ENCODE measurements around the gene NR2F6. TPM values are rescaled to one million over a fixed set of nuclear protein-coding genes. Genes with fewer than 3 reads are reported as not detected.
"Not testable (repeated sequence)": the region's sequence is repeated elsewhere in the genome, so short reads cannot be mapped to it uniquely, and the experiment has no call there.

NR2F6 gene
- polyA plus RNA-seq, 1 experiment = 28.0 TPM

DNA sequence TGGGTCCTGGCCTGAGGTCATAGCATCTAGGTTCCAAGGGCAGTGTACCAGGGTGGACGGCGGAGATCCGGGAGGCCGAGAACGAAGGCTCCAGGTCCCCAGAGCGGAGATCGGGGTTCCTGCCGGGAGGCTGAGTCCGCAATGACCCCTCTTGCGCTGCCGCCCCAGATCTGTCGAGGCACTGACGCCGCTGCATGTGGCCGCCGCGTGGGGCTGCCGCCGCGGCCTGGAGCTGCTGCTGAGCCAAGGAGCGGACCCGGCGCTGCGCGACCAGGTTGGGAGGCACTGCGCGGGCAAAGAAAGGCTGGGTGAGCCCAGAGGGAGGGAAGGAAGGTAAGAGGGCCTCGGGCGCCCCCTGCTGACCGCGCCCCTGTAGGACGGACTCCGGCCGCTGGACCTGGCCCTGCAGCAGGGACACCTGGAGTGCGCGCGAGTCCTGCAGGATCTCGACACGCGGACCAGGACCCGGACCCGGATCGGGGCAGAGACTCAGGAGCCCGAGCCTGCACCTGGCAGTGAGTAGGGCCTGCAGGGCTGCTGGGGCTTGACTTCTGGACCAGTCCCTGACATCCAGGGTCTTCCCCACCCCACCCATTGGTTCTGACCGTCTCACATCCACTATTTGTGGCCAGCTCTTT, 36.9 kb upstream of the NR2F6 start:
- no peak for DNase-seq (ENCODE audit: low read depth)

DNA sequence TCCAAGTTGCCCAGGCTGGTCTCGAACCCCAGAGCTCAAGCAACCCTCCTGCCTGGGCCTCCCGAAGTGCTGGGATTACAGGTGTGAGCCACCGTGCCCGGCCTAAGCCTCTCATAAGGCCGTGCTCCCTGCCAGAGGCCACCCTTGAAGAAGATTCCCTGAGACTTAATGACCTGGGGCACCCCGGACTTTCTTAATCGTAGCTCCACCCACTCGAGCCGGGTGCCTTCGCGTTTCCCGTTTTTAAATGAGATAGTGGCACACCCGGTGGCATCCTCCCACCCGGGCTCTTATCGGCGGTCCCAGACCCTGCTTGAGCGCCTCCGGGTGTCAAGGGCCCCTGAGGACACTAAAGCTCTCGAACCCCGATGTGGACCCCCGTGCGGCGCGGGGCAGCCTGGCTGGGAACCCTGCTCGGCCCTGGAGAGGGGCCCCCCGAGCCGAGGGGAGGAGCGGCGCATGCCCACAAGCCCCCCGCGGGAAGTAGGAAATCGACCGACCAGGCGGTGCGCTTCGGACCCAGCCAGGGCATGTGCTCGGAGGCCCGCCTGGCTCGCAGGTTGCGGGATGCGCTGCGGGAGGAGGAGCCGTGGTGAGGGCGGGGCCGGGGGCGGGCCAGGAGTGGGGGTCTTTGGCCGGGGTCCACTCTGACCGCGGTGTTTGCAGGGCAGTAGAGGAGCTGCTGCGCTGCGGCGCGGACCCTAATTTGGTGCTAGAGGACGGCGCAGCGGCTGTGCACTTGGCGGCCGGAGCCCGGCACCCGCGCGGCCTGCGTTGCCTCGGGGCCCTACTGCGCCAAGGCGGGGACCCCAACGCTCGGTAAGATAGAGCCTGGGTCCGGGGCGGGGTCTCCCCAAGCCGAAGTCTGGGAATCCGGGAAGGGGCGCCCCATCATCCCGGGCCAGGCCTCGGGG, 35.9 kb upstream of the NR2F6 start, which contains the start of gene ANKLE1:
Gene ANKLE1, plus strand, starts transcription at position 511 of the 914 bp plus-strand sequence. Its CDS starts 20 bp downstream, at position 531.
- Histone ChIP-seq H3K4me3 (ENCODE audit: low read depth, low read length) (peak within 1 kb of the TSS; percentile 34), H3K27me3 (ENCODE audit: control insufficient read depth, insufficient read depth, low read length) (no peaks in the 10 kb centered on the region), H3K36me3 (ENCODE audit: control insufficient read depth, insufficient read depth, low read length) (peaks cover 5% of the 10 kb centered on the region)
- CTCF ChIA-PET = interaction anchor here (0.6 to 4.2 kb wide), 16 partner anchors 10 to 218 kb away, joined by 3 to 25 read pairs (median 5); partner anchors contain the start of genes BABAM1, HAUS8, OCEL1 and USE1
- POLR2A ChIA-PET = no interaction called here
- TF ChIP-seq CTCF (IDR thresholded peaks at IDR 0.05; ENCODE audit: insufficient read depth, low read depth, low read length) = no peak
- no peak for DNase-seq (ENCODE audit: low read depth)

More for the DNA sequence above, 36.9 kb upstream of the NR2F6 start:
- POLR2A ChIA-PET = no interaction called here
- CTCF ChIA-PET = interaction anchor here (0.6 to 4.2 kb wide), 20 partner anchors 9 to 219 kb away, joined by 3 to 25 read pairs (median 5); partner anchors contain the start of genes BABAM1, HAUS8, OCEL1 and USE1
- peak; percentile 95 for TF ChIP-seq CTCF (IDR thresholded peaks at IDR 0.05; ENCODE audit: insufficient read depth, low read depth, low read length)
- no peaks in the 10 kb centered on the region for H3K36me3 ChIP-seq (ENCODE audit: control insufficient read depth, insufficient read depth, low read length)
- H3K27me3 ChIP-seq (ENCODE audit: control insufficient read depth, insufficient read depth, low read length) = no peaks in the 10 kb centered on the region
- peak overlapping the region; percentile 28 for H3K4me3 ChIP-seq (ENCODE audit: low read depth, low read length)

DNA sequence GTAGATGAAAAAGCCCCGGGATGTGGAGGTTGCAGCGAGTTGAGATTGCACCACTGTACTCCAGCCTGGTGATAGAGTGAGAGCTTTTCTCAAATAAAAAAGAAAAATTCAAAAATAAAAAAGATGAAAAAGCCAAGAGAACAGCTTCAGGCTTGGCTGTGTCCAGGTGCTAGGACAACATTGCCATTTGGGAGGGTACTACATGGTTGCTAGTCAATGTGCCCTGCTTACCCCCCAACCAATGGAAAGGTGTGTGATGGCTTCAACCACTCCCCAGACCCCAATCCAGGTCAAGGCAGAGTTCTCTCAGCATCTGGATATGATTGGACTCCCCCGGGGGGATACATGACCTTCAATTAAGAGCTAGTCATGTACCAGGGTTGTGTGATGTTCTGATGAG, 33.7 kb upstream of the NR2F6 start:
- ChIA-PET POLR2A (no interaction called here), CTCF (interaction anchor here (0.6 to 1.3 kb wide), 2 partner anchors 24 to 551 kb away, joined by 3 read pairs; partner anchors contain the start of gene ABHD8)
- Histone ChIP-seq H3K4me3 (ENCODE audit: low read depth, low read length) (no peak overlapping the region), H3K36me3 (ENCODE audit: control insufficient read depth, insufficient read depth, low read length) (peaks cover 11% of the 10 kb centered on the region), H3K27me3 (ENCODE audit: control insufficient read depth, insufficient read depth, low read length) (no peaks in the 10 kb centered on the region)
- DNase-seq (ENCODE audit: low read depth) = no peak
- TF ChIP-seq CTCF (IDR thresholded peaks at IDR 0.05; ENCODE audit: insufficient read depth, low read depth, low read length) = no peak

GRCh38 chr19:17275441-17276175, 29.9 kb upstream of the NR2F6 start:
- no peaks in the 10 kb centered on the region for H3K27me3 ChIP-seq (ENCODE audit: control insufficient read depth, insufficient read depth, low read length)
- H3K4me3 ChIP-seq (ENCODE audit: low read depth, low read length) = no peak overlapping the region
- DNase-seq (ENCODE audit: low read depth) = no peak
- CTCF ChIA-PET = interaction anchor here (0.6 kb wide), 1 partner anchor 178 kb away, joined by 3 read pairs; no protein-coding TSS in a partner anchor
- peaks cover 23% of the 10 kb centered on the region for H3K36me3 ChIP-seq (ENCODE audit: control insufficient read depth, insufficient read depth, low read length)
- POLR2A ChIA-PET = no interaction called here
- TF ChIP-seq CTCF (IDR thresholded peaks at IDR 0.05; ENCODE audit: insufficient read depth, low read depth, low read length) = no peak

- H3K27me3 ChIP-seq (ENCODE audit: control insufficient read depth, insufficient read depth, low read length); POLR2A ChIA-PET; DNase-seq (ENCODE audit: low read depth); H3K4me3 ChIP-seq (ENCODE audit: low read depth, low read length): not testable (repeated sequence)
- CTCF ChIA-PET = interaction anchor here (1.8 kb wide), 1 partner anchor 9 kb away, joined by 8 read pairs; no protein-coding TSS in a partner anchor
- H3K36me3 ChIP-seq (ENCODE audit: control insufficient read depth, insufficient read depth, low read length) = peaks cover 23% of the 10 kb centered on the region
Measured at GRCh38 chr19:17274892-17275291, 29.2 kb upstream of the NR2F6 start.

Measured in BJ (cell line).